Measurements from ENCODE around the gene ADGRV1. TPM values are rescaled to one million over a fixed set of nuclear protein-coding genes. Genes with fewer than 3 reads are reported as not detected.
"Not testable (repeated sequence)": the region's sequence is repeated elsewhere in the genome, so short reads cannot be mapped to it uniquely, and the experiment has no call there.

Gene ADGRV1
- total RNA-seq, 2 donors from 2014 or later = 1.4 TPM; not detected in 1

- DNase-seq (ENCODE audit: low spot score) (no peak), ATAC-seq (ENCODE audit: insufficient number of reproducible peaks, low FRiP score, low read depth) (no peak)
- TF ChIP-seq CTCF (IDR thresholded peaks at IDR 0.05) = no peak
- Histone ChIP-seq H3K4me1 (ENCODE audit: control insufficient read depth in 1 of 2, low read depth in 2 of 2) (no peaks in the 10 kb centered on the region), H3K4me3 (no peak overlapping the region), H3K9me3 (no peaks in the 10 kb centered on the region), H3K36me3 (no peaks in the 10 kb centered on the region), H3K27me3 (replicated peaks; ENCODE audit: insufficient read depth) (no peaks in the 10 kb centered on the region), H3K27ac (no peak overlapping the region)
Measured at GRCh38 chr5:91048073-91048472, 489.5 kb downstream of the ADGRV1 start.

GRCh38 chr5:91049112-91049511 is 490.5 kb downstream of the ADGRV1 start:
- H3K27me3 ChIP-seq (replicated peaks; ENCODE audit: insufficient read depth) = no peaks in the 10 kb centered on the region
- H3K9me3 ChIP-seq = no peaks in the 10 kb centered on the region
- H3K4me1 ChIP-seq (ENCODE audit: control insufficient read depth in 1 of 2, low read depth in 2 of 2) = no peaks in the 10 kb centered on the region
- H3K4me3 ChIP-seq = no peak overlapping the region
- H3K36me3 ChIP-seq = no peaks in the 10 kb centered on the region
- no peak overlapping the region for H3K27ac ChIP-seq
- DNase-seq (ENCODE audit: low spot score) = no peak
- ATAC-seq (ENCODE audit: insufficient number of reproducible peaks, low FRiP score, low read depth) = no peak
- no peak for TF ChIP-seq CTCF (IDR thresholded peaks at IDR 0.05)

- ATAC-seq (ENCODE audit: insufficient number of reproducible peaks, low FRiP score, low read depth) (no peak), DNase-seq (ENCODE audit: low spot score) (no peak)
- Histone ChIP-seq H3K4me1 (ENCODE audit: control insufficient read depth in 1 of 2, low read depth in 2 of 2) (no peaks in the 10 kb centered on the region), H3K27me3 (replicated peaks; ENCODE audit: insufficient read depth) (no peaks in the 10 kb centered on the region), H3K27ac (no peak overlapping the region), H3K36me3 (no peaks in the 10 kb centered on the region), H3K9me3 (no peaks in the 10 kb centered on the region), H3K4me3 (no peak overlapping the region)
- TF ChIP-seq CTCF (IDR thresholded peaks at IDR 0.05) = no peak
Measured at GRCh38 chr5:91049800-91050199, 491.2 kb downstream of the ADGRV1 start.

GRCh38 chr5:91052411-91052810 is 493.8 kb downstream of the ADGRV1 start:
- H3K27ac ChIP-seq; H3K27me3 ChIP-seq (replicated peaks; ENCODE audit: insufficient read depth); ATAC-seq (ENCODE audit: insufficient number of reproducible peaks, low FRiP score, low read depth); H3K36me3 ChIP-seq; DNase-seq (ENCODE audit: low spot score); H3K4me3 ChIP-seq; H3K9me3 ChIP-seq; H3K4me1 ChIP-seq (ENCODE audit: control insufficient read depth in 1 of 2, low read depth in 2 of 2): not testable (repeated sequence)

GRCh38 chr5:91052977-91053740 is 494.6 kb downstream of the ADGRV1 start:
- Histone ChIP-seq H3K4me1 (ENCODE audit: control insufficient read depth in 1 of 2, low read depth in 2 of 2) (no peaks in the 10 kb centered on the region), H3K4me3 (no peak overlapping the region), H3K9me3 (no peaks in the 10 kb centered on the region), H3K27ac (no peak overlapping the region), H3K36me3 (no peaks in the 10 kb centered on the region), H3K27me3 (replicated peaks; ENCODE audit: insufficient read depth) (no peaks in the 10 kb centered on the region)
- no peak for DNase-seq (ENCODE audit: low spot score)
- no peak for ATAC-seq (ENCODE audit: insufficient number of reproducible peaks, low FRiP score, low read depth)
- TF ChIP-seq CTCF (IDR thresholded peaks at IDR 0.05) = no peak

GRCh38 chr5:91053741-91054025 is 495.1 kb downstream of the ADGRV1 start:
- H3K4me1 ChIP-seq (ENCODE audit: control insufficient read depth in 1 of 2, low read depth in 2 of 2) = no peaks in the 10 kb centered on the region
- no peak overlapping the region for H3K4me3 ChIP-seq
- no peaks in the 10 kb centered on the region for H3K9me3 ChIP-seq
- no peak for TF ChIP-seq CTCF (IDR thresholded peaks at IDR 0.05)
- H3K27me3 ChIP-seq (replicated peaks; ENCODE audit: insufficient read depth) = no peaks in the 10 kb centered on the region
- no peak overlapping the region for H3K27ac ChIP-seq
- no peaks in the 10 kb centered on the region for H3K36me3 ChIP-seq
- no peak for DNase-seq (ENCODE audit: low spot score)
- no peak for ATAC-seq (ENCODE audit: insufficient number of reproducible peaks, low FRiP score, low read depth)
